GM19043 (cell line): ENCODE data around the gene KCNH4.
"Not testable (repeated sequence)": the region's sequence is repeated elsewhere in the genome, so short reads cannot be mapped to it uniquely, and the experiment has no call there.

ENCODE experiments used
- ATAC-seq: cut with Tn5 transposase; IDR thresholded peaks from one replicate; pipeline ENCODE4 v1.9.1; 2021; ENCODE audit warnings: low read depth; ENCODE audit not compliant: unreplicated experiment

KCNH4 gene

DNA sequence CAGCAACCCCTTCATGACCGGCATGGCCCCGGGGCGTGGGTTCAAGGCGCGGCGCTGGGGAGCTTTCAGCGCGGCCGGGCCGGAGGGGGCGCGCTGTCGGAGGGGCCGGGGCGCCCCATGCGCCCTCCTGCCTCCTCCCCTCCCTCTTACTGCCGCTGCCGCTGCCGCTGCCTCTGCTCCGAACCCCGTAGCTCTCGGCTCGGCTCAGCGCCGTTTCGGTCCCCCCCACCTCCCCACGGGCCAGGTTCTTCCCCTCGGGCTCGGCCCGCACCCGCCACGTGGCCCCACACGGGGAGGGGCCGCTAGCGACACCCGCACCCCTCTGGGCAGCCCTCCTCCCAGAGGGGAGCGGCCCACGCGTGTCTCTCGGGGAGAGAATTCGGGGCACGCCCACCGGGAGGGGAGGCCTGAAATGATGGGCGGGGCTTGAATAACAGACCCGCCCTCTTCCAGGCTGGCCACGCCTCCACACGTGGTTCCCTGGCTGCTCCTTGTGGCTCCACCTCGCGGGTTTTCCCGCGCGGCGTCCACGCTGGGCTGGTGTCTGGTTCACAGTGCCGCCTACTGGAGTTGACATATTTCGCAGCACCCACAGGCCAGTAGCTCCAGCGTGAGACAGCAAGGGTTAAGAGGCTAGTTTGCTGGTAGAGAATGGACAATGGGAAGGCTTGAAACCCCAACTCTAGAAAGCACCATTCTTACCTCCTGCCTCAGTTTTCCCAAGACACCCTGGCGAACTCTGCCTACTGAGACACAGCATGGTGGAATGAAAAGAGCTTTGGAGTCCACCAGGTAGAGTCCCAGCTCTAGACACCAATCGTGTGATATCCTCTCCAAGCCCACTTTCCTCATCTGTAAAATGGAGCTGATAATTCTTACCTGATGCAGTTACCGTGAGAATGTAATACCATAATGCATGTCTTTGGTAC, at the start of gene KCNH4:
TSS of gene KCNH4 (minus strand) at position 221 of the 929 bp plus-strand sequence. CDS start at position 24, 197 bp downstream.
- no peak for ATAC-seq

DNA sequence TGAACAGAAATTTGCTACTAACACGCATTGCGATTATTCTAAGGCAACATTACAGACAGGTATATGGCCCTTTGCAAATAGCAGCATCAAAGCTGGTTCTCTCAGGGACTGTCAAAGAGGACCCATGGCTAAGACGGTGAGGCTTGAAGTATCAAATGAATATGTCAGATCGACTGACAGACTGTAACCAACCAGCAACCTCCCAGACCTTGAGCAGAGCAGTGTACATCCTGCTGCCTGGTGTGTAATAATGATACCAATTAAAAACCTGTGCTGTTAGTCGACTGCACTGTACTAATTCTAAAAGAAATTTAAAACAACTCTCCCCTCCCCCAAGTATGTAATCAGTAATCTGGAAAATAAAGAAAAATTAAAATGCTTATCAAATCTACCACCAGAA, 49.3 kb upstream of the KCNH4 start:
- ATAC-seq: no peak

DNA sequence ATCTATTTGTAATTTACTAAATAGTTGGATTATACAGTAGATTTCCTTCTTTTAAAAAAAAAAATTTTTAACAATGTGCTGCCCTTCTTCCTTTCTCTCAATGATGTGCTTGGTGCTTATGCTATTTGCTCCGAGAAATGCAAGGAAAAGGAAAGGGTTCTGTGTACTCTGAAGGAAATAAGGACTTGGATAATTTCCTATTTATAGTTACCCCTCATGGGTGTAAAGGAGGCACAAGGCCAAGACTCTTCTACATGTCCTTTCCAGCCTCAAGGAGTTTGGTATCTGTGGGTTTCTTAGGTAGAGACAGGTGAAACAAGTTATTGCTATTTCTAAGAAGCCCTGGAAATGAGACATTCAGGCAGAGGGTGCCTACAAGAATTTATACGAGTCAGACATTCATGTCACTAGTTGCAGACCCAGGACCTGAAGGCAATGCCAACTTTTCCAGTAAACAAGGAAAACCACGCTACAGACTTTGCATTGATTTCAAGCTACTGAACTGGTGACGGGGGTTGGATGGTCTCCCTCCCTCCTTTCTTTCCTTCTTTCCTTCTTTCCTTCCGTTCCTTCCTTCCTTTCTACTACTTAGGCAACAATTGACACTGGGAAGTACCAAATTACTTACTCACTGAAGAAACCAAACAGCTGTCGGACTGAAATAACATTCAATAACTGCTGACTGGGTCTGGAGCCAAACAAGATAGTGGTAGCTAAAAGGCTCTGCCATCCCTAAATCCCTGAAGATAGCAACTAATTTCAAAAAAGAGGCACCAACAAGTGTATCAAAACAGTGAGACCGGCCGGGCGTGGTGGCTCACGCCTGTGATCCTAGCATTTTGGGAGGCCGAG, 47.1 kb upstream of the KCNH4 start:
- ATAC-seq: no peak

DNA sequence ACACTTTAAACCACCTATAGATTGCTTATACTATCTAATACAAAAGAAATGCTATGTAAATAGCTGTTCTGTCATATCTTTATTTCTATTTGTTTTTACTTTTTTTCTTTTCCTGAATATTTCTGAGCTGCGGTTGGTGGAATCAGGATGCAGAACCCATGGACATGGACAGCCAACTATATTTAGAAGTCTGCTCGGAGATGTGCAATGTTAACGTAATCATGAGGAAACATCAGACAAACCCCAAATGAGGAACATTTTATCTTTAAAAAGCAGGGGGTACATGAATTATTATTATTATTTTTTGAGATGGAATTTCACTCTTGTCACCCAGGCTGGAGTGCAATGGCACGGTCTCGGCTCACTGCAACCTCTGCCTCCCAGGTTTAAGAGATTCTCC, 44.7 kb upstream of the KCNH4 start:
- ATAC-seq: no peak

DNA sequence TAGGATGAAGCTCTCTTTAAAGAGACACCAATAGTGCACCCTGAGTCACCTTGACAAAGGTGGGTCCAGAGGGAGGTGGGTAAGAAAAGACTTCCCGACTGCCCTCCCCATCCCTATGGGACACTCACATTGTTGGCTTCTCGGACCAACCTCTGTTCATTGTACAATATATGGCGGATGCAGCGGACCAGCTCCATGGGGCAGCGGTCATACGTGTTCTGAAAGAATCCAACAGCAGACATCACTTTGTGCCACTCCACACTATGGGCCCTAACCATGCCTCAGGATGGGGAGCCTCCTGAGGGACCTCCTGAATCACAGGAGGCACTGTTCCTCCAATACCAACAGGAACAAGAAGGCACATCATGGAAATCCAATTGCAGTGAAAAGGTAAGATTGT, 43.7 kb upstream of the KCNH4 start:
- ATAC-seq: no peak

DNA sequence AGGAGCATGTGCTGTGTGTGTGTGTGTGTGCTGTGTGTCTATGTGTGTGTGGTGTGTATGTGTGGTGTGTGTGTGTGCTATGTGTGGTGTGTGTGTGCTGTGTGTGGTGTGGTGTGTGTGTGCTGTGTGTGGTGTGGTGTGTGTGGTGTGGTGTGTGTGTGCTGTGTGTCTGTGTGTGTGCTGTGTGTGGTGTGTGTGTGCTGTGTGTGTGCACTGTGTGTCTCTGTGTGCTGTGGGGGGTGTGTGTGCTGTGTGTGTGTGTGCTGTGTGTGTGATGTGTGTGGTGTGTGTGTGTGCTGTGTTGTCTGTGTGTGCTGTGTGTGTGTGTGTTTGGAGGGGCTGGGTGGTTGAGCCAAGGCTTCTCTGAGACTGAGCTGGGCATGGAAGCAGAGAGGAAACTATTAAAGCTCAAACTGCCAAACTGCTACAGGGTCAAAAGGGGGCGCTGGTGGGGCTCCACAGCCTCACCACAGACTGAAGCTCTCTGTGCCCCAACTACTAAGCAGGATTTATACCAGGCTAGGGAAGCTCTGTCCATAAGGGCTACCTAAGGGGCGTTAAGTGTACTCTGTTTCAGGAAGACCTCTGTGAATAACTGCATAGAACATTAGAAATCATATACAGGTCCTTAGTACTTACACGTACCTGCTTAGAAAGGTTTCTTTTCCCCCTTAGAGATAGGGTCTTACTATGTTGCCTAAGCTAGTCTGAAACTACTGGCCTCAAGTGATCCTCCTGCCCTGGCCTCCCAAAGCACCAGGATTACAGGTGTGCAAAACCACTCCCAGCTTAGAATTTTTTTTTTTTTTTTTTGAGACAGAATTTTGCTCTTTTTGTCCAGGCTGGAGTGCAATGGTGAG, 41.2 kb upstream of the KCNH4 start:
- no peak for ATAC-seq

DNA sequence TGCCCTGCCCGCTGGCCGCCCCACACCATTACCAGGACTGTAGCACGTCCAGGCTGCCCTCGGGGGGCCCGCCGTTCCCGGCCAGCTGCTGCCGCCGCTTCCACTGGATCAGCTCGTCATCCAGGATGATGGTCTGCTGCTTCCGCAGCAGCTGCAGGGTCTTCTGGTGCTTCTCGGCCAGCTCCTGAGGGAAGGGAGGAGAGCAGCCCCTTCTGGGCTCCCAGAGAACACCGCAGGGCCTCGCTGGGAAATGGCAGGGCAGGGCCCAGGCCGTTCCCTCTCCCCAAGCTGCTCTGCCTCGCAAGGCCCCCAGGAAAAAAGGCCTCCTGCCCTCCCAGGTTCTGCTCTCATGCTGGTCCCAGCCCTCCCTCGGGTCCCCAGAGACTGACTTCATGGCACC, 38.3 kb upstream of the KCNH4 start:
- not testable (repeated sequence) for ATAC-seq

DNA sequence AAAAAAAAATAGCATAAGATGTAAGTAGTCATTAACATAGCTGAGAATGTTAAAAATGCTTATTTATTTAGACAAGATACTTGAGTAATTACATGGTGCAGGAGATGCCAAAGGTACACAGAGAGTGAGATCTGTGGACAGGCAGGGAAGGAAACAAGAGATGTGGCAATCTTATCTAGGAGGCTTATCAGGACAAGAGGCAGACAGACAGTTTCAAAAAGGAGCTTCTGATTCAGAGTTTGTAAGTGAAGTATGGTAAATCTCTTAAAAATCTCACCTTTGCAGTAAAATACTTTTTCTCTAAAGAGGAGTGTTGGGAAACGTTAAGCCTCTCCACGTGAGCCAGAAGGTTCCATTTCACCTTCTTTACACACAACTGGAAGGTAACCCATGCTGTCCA, 33.2 kb upstream of the KCNH4 start:
- no peak for ATAC-seq

DNA sequence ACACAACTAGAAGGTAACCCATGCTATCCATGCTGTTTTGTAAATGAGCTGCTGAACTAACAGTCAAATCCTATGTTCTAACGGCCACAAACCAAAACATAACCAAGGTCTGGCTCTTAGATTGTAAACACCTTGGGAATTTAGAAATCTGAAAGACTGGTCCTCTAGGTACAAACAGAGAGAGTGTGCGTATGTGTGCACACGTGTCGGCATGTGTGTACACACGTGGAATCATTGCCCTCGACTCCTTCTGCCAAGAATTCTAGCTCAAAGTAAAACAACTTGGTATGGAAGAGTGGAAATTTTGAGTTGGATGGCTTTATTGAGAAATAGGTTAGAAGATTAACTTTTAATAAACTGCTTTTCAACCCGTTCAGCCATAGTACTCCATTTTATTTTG, 31.4 kb upstream of the KCNH4 start:
- no peak for ATAC-seq

DNA sequence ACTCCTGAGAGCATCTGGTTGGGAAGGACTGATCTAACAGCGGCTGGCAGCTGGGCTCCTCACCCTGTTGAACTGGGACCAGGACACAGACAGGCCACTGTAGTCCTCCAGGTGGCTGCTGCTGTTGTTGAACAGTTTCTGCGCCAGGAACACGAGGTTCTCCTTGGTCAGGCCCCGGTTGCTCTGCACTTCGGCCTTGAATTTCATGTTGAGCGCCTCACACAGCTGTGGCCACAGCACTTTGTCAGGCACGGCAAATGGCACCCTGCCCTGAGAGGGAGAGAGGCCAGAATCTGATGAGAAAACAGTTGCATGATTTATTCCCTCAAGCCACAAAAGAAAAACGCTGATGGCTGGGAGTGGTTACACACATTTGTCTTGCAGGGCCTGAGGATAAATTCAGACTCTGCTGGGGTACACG, 31.0 kb upstream of the KCNH4 start:
- not testable (repeated sequence) for ATAC-seq

DNA sequence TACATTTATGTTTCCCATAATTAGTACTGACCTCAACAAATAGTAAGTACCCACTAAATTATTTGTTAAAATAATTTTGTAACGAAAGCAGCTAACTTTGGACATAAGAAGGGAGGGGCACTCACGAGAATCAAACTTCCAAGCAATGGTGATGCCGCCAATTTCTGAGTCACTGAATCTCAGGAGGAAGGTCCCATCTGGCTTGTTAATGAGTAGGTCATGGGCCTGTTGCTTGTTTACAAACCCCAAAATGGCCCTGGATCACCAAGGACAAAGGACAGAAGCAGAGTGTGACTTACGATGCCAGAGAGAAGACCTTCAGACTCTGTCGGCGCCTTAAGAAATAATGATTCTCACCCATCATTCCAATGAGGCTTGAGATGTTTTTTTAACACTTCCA, 29.1 kb upstream of the KCNH4 start:
- ATAC-seq: no peak

DNA sequence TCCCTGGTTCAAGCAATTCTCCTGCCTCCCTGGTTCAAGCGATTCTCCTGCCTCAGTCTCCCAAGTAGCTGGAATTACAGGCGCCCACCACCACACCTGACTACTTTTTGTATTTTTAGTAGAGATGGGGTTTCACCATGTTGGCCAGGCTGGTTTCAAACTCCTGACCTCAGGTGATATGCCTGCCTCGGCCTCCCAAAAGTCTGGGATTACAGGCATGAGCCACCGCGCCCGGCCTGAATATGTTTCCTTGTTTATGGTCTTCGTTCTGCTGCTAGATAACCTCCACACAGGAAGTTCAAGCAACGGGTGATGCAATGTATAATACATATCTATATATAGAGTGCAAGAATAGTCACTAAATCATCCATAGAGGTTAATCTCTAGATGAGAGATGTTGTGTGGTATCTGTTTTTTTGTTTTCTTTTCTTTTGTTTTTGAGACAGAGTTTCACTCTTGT, 25.2 kb upstream of the KCNH4 start:
- not testable (repeated sequence) for ATAC-seq

DNA sequence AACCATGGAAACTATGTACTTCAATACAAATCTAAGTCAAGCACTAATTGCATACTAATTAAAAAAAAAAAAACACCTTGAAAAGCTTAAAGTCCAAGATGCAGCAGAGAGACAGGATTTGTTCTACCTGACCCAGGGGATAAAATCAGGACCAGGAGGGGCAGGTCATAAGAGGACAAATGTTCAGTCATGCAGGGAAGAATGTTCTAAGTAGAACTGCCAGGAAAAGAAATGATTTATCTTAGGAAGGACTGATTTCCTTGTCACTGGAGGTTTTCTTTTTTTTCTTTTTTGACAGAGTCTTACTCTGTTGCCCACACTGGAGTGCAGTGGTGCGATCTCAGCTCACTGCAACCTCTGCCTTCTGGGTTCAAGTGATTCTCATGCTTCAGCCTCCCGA, 22.4 kb upstream of the KCNH4 start:
- no peak for ATAC-seq

DNA sequence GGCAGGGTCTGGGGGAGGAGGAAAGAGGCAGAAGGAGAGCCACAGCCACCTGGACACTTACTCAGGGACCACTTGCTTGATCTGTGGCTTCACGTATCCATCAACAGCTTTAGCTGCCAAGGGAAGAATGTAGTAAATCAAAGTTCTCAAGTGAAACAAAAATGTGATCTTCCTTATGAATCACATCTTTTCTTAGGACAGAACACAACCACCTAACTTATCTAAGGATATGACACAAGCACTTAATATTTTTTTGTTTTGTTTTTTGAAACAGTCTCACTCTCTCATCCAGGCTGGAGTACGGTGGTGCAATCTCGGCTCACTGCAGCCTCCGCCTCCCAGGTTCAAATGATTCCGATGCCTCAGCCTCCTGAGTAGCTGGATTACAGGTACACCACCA, 21.8 kb upstream of the KCNH4 start:
- ATAC-seq: no peak

DNA sequence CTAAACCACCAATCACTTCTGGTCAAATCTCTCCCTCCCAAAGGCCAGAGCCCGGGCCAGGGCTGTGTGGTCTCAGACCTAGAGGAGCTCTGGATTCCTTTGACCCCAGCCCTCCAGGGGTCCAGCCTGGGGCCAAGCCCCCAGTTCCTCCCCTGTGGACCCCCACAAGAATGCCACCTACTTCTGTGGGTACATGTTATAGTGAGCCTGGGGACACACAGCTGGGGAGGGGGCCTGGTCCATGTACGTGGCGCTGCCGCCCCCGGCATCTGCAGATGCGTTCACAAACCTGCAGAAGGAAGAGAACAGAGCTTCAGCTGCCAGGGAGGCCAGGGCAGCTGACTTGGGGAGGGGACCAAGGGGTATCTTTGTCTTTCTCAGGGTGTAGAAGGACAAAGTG, 21.2 kb upstream of the KCNH4 start:
- ATAC-seq: no peak

DNA sequence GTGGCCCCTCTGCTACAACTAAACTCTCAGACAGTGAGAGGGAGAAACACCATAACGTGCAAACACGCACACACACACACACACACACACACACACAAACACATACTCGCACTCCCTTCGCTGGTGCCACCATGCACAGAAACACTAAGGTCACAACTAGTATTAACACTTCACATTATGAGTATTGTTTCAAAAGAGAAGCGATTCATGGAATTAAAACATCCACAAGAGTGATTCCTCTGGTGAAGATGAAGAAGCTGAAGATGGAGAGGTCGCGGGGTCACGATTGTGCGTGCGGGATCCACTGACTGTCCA, 20.5 kb upstream of the KCNH4 start:
- ATAC-seq: no peak

DNA sequence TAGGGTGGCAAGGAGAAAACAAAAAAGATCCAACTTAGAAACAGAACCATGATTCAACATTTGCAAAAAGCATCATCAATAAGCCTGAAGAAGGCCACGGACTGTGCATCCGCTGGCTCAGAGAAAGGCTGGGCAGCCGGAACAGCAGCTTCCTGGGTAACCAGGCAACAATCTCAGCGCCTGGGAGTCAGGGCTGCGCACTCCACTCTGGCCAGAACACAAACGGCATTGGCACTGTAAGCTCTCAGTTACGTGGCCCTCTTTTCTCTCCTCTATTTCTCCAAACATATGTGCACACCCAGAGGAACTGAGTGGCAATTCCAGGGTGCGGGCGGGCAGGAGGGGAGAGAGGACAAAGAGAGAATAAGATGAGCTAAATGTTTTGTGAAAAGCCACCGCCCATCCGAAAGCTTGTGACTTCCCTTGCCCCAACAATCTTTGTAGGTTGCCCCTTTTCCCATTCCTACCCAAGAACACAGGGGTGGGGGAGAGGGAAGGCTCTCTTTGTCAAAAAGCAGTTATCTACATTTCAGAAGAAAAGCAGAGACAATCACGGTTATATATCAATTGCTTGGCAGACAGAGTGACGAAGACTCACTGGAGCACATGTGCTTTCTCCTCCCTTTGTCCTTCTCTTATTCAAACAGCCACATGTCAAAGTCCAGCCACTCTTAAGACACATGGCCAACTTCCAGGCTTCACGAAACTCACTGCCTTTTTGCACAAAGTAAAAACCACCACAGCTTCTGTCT, 19.9 kb upstream of the KCNH4 start:
- ATAC-seq: no peak

DNA sequence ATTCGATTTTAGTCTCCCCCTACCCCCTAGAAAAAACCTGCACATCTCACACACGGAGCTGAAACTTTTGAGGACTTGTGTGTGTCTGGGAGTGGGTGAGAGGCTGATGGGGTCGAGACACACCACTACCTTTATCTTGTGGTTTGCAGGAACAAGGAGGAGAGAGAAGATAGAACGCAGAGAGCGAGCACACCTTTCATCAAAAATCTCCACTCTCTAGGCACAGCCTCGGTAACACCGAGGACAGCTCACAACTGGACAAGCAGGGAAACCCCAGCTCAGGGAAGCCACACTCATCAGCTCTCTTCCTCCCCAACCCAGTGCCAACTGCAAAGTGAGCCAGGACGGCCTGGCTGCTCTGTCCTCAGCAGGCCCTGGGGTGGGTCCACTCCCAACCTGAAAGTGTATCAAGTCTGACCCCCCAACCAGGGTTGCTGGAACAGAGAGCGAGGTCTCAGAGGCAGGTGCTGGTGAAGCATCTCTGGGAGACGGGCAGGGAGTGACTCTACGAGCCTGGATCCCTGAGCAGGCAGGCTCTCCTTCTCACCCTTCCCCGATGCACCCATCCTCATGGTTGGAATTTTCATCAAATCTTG, 18.6 kb upstream of the KCNH4 start:
- no peak for ATAC-seq

DNA sequence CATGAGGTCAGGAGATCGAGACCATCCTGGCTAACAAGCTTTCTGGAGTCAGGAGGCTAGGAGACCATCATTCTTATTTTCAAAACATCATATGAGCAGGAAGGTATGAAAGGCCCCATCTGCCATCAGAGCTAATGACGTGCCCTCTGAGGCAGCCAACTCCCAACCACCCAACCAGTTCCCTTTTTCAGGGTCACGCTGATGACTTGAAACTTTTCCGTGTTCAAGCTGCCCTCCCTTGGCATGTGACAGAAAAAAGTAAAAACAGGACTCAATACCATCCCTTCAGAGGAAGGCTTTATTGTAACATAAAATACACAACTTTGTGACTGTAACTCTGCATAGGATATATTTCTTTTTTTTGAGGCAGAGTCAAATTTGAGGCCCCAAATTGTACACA, 18.0 kb upstream of the KCNH4 start:
- ATAC-seq: no peak
